ENCODE measurements around the gene ATP5PB.

The ATP5PB gene

DNA sequence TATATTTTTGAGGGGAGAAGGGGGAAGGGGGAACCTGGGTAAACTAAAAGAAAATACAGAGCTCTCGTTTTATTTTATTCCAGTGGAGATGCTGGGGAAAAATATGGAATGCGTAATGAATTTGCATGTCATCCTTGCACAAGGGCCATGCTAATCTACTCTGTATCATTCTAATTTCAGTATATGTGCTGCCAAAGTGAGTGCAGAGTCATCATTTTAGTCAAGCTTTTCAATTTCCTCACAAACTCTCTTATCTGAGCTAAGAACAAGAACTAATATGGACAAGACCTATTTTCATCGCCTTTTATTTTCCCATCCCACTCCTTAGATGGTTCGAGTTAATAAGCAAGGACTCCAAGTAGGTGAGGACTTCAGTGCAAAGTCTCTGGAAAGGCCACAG is 41.0 kb downstream of the ATP5PB start:
- ATAC-seq (replicated peaks) (no peak), DNase-seq (no peak)
- H3K27me3 Mint-ChIP-seq, result no peaks in the 10 kb centered on the region
- peaks cover 0 to 3% of the 10 kb centered on the region in 2 donors for H3K4me1 Mint-ChIP-seq
- H3K4me3 Mint-ChIP-seq, result no peak overlapping the region
- H3K36me3 Mint-ChIP-seq, result peaks cover 0 to 4% of the 10 kb centered on the region in 2 donors
- H3K27ac Mint-ChIP-seq, result no peak overlapping the region
- peaks cover 0 to 5% of the 10 kb centered on the region in 2 donors for H3K9me3 Mint-ChIP-seq

DNA sequence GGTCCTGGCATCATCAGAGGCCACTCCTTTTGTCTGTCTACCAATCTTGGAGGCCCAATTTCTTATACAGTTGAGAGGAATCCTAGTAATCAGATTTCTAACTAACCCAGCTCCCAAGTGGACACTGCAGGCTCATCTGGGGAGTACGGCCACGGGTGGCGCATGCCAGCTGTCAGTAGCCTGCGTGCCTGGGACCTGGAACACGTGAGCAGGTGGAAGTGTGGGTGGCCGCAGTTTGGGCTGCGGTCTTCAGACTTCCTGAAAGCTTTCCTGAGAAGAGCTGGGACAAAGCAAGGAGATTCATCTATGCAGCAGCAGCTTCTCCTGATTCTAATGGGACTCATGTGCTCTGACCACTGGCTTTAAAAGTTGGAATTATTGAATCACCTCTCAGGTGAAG is 41.8 kb downstream of the ATP5PB start:
- DNase-seq, result no peak
- H3K4me3 Mint-ChIP-seq, result no peak overlapping the region
- ATAC-seq (replicated peaks), result no peak
- H3K9me3 Mint-ChIP-seq, result peaks cover 3 to 10% of the 10 kb centered on the region in 2 donors
- peaks cover 0 to 8% of the 10 kb centered on the region in 2 donors for H3K36me3 Mint-ChIP-seq
- H3K27me3 Mint-ChIP-seq, result no peaks in the 10 kb centered on the region
- H3K4me1 Mint-ChIP-seq, result peaks cover 5% of the 10 kb centered on the region in 2 donors
- no peak overlapping the region for H3K27ac Mint-ChIP-seq

DNA sequence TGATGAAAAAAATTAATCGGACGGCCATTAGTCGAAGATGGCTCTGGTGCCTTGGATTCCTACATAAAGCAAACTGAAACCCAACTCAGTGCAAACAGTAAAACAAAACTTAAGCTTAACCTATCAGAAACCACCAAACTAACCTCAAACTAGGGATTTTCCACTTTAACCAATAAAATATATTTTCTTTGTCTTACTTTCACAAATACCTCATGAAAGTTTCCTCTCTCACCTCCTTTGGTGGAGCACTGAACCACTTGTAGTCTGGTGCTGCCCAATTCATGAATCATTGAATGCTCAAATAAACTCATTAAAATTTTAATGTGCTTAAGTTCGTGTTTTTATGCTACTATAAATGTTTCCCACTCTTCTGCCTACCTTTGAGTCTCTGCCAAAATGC is 47.1 kb downstream of the ATP5PB start:
- no peak overlapping the region for H3K4me3 Mint-ChIP-seq
- ATAC-seq (replicated peaks) (peak; percentile 63 to 66), DNase-seq (no peak)
- H3K4me1 Mint-ChIP-seq, result peaks cover 17 to 34% of the 10 kb centered on the region in 2 donors
- H3K27me3 Mint-ChIP-seq, result no peaks in the 10 kb centered on the region
- H3K27ac Mint-ChIP-seq, result peak overlapping the region; percentile 62
- peaks cover 9 to 18% of the 10 kb centered on the region in 2 donors for H3K9me3 Mint-ChIP-seq
- H3K36me3 Mint-ChIP-seq, result peaks cover 10 to 17% of the 10 kb centered on the region in 2 donors

DNA sequence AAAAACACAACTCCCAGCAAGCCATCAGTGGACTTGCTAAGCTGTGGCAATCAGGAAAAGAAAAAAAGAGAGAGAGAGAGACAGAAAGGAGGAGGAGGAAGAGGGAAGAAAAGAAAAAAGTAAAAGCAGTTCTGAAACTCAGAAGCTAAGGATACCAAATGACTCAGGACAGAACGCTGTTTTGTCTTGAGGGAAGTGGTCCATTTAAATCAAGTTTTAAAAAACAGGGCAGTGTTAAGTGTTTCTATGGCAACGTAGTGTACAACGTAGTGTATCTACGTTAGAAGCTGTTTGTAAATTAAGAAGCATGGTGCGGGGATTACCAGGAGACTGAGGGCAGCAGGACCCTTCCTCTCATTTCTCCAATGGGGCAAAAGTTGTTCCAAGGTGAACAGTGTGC is 48.3 kb downstream of the ATP5PB start:
- Mint-ChIP-seq H3K36me3 (peaks cover 10 to 17% of the 10 kb centered on the region in 2 donors), H3K4me3 (no peak overlapping the region), H3K4me1 (peaks cover 17 to 36% of the 10 kb centered on the region in 2 donors), H3K27me3 (no peaks in the 10 kb centered on the region), H3K9me3 (peaks cover 9 to 18% of the 10 kb centered on the region in 2 donors), H3K27ac (peak overlapping the region; percentile 84)
- DNase-seq (no peak), ATAC-seq (replicated peaks) (peak; percentile 92 to 93)

DNA sequence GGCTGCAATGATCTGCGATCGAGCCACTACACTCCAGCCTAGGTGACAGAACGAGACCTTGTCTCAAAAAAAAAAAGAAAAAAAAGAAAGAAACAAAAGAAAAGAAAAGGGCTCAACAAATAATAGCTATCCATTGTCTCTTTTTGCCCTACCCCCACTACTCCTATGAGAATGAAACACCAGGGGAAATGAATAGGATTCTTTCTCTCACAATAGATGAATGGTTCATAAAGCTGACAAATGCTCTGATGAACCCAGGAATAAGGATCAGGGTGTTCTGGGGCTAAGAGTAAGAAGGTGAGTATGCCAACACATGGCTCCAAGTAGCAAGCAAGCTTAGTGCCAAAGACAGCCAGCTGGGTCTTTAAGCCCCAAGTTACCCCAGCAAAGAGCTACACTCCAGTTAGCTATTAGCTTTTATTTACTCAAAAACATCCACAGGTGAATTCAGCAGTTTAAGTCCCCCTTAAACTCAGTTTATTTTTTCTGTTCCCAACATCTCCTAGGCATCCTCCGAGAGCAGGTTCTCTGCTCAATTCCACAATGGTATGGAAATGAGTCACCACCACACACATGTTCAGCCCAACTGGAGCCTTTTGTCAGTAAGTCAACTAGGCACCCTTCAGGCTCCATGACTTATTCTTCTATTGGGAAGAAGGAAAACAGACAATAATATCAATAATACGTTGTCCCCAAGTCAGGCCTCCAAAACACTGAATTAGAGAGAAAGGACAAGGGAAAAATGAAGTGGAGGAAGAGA is 49.9 kb downstream of the ATP5PB start:
- Mint-ChIP-seq H3K4me1 (peaks cover 26 to 51% of the 10 kb centered on the region in 2 donors), H3K27ac (no peak overlapping the region), H3K4me3 (no peak overlapping the region), H3K36me3 (peaks cover 10 to 16% of the 10 kb centered on the region in 2 donors), H3K27me3 (no peaks in the 10 kb centered on the region), H3K9me3 (peaks cover 11 to 18% of the 10 kb centered on the region in 2 donors)
- DNase-seq (no peak), ATAC-seq (replicated peaks) (no peak)

DNA sequence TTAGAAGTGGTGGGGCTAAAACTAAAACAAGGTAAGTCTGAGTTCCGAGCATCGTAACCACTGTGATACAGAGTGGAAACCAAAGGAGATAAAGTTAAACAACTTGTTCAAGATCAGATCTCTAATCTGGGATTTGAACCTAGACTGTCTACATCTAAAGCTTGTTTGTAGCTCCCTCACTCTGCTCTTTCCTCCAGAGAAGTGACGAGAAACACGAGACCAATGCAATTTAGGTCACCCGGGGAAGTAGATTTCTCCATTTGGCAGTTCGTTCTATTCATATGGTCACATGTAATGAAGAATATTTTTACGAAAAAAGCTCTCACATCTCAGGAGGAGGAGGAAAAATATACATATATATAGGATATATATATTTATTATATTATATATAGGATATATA is 52.4 kb downstream of the ATP5PB start:
- peaks cover 3 to 6% of the 10 kb centered on the region in 2 donors for H3K9me3 Mint-ChIP-seq
- ATAC-seq (replicated peaks) (no peak), DNase-seq (no peak)
- peaks cover 4 to 8% of the 10 kb centered on the region in 2 donors for H3K36me3 Mint-ChIP-seq
- no peak overlapping the region for H3K4me3 Mint-ChIP-seq
- no peak overlapping the region for H3K27ac Mint-ChIP-seq
- H3K4me1 Mint-ChIP-seq, result peaks cover 39 to 65% of the 10 kb centered on the region in 2 donors
- H3K27me3 Mint-ChIP-seq, result no peaks in the 10 kb centered on the region

DNA sequence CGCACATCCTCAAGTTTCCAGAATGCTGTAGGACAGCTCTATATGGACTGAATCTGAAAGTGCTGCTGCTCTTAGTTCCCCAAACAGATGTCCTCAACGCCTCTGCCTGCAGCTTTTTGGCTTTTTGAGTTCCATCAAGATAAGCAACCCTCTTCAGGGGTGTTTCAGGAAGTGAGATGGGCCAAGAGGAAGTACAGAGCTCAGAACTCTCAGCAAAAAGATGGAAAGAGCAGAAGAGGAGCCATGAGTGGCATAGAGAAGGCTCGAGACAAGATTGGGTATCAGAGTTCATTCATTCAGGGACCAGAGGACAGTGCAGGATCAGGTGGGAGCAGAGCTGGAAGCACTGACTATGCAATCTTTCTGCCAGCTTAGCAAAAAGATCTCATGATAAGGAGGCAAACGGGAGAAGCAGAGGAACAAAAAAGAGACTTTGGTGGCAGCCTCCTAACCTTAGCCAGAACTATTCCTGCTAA is 54.4 kb downstream of the ATP5PB start, which contains the start of the genes ADORA3 and TMIGD3:
TSS of gene ADORA3 (minus strand) at position 49 of the 476 bp plus-strand sequence. CDS start 279 bp downstream, outside the sequence.
TSS of gene TMIGD3 (minus strand) at position 49 of the 476 bp plus-strand sequence. CDS start 279 bp downstream, outside the sequence.
- no peaks in the 10 kb centered on the region for H3K27me3 Mint-ChIP-seq
- H3K27ac Mint-ChIP-seq, result peak within 1 kb of the TSS; percentile 78
- H3K4me3 Mint-ChIP-seq, result peak within 1 kb of the TSS; percentile 33 to 60
- H3K4me1 Mint-ChIP-seq, result peaks cover 37 to 50% of the 10 kb centered on the region in 2 donors
- ATAC-seq (replicated peaks), result peak; percentile 46 to 47
- no peaks in the 10 kb centered on the region for H3K36me3 Mint-ChIP-seq
- DNase-seq, result peak; percentile 61
- H3K9me3 Mint-ChIP-seq, result peaks cover 0 to 3% of the 10 kb centered on the region in 2 donors

DNA sequence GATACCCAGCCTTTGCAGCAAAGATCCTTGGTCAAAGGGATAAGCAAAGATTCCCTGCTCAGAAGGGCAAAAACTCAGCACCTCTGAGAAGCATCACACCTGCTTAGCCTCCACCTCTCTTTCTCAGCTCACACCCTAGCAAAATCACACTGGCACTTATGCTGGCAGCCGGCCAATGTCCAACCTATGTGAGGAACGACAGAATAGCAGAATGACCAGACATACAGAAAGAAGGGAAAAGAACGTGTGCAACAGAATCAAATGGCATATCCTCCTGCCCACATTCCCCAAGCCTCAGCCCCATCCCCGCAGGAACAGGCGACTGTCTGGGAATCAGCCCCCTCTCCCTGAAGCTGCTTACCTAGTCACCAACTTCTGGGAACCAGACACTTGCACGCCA is 54.8 kb downstream of the ATP5PB start:
- H3K27me3 Mint-ChIP-seq, result no peaks in the 10 kb centered on the region
- H3K27ac Mint-ChIP-seq, result peak overlapping the region; percentile 78
- no peak for ATAC-seq (replicated peaks)
- no peak for DNase-seq
- H3K4me3 Mint-ChIP-seq, result no peak overlapping the region
- peaks cover 37 to 50% of the 10 kb centered on the region in 2 donors for H3K4me1 Mint-ChIP-seq
- H3K9me3 Mint-ChIP-seq, result peaks cover 0 to 3% of the 10 kb centered on the region in 2 donors
- H3K36me3 Mint-ChIP-seq, result no peaks in the 10 kb centered on the region

DNA sequence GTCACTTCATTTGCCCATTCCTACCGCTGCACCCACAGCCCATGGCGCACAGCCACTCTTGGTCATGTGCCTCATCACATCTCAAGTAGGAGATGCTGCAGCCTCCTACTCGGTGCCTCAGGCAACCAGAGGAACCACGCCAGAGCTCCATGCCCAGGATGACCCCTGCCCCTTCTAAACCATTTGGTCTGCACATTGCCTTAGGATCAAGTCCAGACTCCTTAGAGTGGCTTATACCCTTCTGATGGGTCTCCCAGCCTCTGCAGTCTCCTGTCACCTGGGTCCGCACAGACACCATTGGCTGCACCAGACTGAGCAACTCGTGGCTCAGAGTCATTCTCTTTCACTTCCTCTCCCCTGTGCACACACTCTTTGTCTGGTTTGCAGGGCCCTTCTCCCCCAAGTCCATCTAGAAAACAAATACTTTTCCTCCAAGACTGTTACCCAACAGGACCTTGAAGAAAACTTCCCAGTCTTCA is 56.4 kb downstream of the ATP5PB start:
- Mint-ChIP-seq H3K27ac (peak overlapping the region; percentile 89), H3K36me3 (no peaks in the 10 kb centered on the region), H3K9me3 (peaks cover 0 to 1% of the 10 kb centered on the region in 2 donors), H3K4me1 (peaks cover 41 to 43% of the 10 kb centered on the region in 2 donors), H3K4me3 (peak overlapping the region; percentile 6 to 57), H3K27me3 (no peaks in the 10 kb centered on the region)
- peak; percentile 66 for DNase-seq
- ATAC-seq (replicated peaks), result peak; percentile 60 to 63

DNA sequence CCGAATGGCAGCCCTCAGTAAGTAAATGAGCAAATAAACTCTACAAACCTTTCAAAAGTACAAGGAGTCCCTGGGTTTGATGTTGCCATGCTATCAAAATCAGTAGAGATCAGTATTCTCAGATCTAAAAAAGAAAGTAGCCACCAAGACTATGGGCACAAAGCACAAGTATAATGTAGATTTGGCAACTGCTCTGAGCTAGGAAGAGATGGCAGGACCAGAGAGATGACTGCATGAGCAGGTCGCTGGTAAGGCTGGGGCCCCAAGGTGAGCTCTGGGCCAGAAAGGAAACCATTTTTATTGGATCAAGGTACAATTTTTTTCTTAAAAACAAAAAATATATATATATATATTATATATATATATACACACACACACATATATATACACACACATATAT is 57.3 kb downstream of the ATP5PB start:
- ATAC-seq (replicated peaks) (no peak), DNase-seq (no peak)
- H3K27ac Mint-ChIP-seq, result peak overlapping the region; percentile 89
- H3K36me3 Mint-ChIP-seq, result no peaks in the 10 kb centered on the region
- peaks cover 0 to 1% of the 10 kb centered on the region in 2 donors for H3K9me3 Mint-ChIP-seq
- H3K4me1 Mint-ChIP-seq, result peaks cover 39 to 43% of the 10 kb centered on the region in 2 donors
- H3K27me3 Mint-ChIP-seq, result no peaks in the 10 kb centered on the region
- no peak overlapping the region for H3K4me3 Mint-ChIP-seq

DNA sequence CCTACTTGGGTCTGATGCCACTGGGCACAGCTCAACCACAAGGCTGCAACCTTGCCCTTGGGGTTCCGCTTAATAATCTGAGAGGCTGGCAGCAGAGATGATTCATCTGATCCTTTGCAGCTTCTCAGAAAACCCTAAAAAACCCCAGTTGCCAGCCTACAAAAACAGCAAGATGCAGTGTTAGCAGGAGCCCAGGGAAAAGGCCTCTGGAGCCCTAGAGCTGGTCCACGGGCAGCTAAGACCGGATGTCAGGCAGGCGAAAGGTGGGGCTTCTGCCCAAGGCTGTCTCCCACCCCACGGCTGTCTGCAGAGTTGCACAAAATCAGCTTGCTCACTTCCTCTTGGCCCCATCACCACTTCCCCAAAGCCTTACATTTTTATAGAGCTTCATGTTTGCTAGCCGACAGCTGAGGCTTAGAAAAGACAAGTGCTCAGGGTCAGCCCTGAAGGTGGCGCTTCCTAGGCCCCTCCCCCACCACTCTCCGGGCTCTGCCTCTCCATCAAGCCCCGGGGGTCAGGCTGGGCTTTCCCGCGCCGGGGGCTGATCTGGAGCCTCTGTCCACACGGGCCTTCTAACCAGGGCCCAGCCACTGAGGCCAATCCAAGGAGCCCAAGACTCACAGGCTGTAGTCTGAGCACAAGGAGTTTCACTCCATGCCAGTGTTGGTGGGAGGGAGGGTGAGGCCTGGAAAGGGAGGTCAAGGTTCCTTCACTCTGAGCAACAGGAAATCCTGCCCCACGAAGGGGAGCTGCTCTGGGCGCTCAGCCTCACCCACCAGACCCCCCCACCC is 58.3 kb downstream of the ATP5PB start:
- Mint-ChIP-seq H3K27ac (peak overlapping the region; percentile 96), H3K4me1 (peaks cover 41 to 44% of the 10 kb centered on the region in 2 donors), H3K9me3 (peaks cover 0 to 1% of the 10 kb centered on the region in 2 donors), H3K36me3 (no peaks in the 10 kb centered on the region), H3K4me3 (peak overlapping the region; percentile 67 to 70), H3K27me3 (no peaks in the 10 kb centered on the region)
- ATAC-seq (replicated peaks) (peak; percentile 76 to 79), DNase-seq (peak; percentile 86)

DNA sequence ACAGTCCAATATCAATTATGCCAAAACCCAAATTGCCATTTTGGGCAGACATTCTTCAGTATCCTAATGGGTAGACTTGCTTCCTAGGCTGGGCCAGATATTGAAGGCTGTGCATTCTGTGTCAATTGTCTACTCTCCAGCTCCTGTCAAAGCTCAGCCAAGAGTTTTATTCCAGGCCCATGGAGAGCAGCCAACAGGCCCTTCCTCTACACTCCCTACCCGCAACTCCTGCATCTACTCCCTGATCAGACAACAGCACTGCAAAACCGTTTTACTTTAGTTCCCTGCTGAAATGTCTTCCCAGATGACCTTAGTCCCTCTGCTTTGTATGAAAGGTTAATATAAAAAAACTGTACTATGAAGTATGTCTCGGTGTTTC is 60.7 kb downstream of the ATP5PB start:
- Mint-ChIP-seq H3K27me3 (no peaks in the 10 kb centered on the region), H3K4me1 (peaks cover 34 to 46% of the 10 kb centered on the region in 2 donors)

DNA sequence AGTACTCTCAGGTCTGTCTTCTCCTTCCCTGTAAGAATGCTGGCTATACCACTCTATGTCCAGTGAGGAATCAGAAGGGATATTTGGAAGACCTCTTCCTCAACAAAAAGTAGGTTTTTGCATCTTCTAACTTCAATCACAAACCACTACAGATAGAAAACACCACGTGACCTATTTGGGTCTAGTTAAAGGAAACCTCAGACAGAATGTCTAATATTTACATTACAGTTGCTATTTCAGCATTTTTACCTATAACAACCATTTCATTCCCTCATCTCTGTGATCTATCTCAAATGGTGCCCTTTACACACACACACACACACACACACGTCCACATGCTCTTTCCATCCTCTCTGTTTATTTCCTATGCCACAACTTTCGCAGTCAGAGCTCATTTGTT is 62.1 kb downstream of the ATP5PB start:
- Mint-ChIP-seq H3K9me3 (peaks cover 0 to 3% of the 10 kb centered on the region in 2 donors), H3K27me3 (no peaks in the 10 kb centered on the region), H3K27ac (no peak overlapping the region), H3K4me1 (peaks cover 34 to 46% of the 10 kb centered on the region in 2 donors), H3K36me3 (peaks cover 4 to 12% of the 10 kb centered on the region in 2 donors), H3K4me3 (no peak overlapping the region)
- no peak for DNase-seq
- no peak for ATAC-seq (replicated peaks)

More for the DNA sequence above, 60.7 kb downstream of the ATP5PB start:
- no peak for ATAC-seq (replicated peaks)
- Mint-ChIP-seq H3K27ac (peak overlapping the region; percentile 96), H3K9me3 (peaks cover 0 to 3% of the 10 kb centered on the region in 2 donors), H3K36me3 (peaks cover 4 to 9% of the 10 kb centered on the region in 2 donors), H3K4me3 (no peak overlapping the region)
- DNase-seq, result no peak

Measured in stimulated activated naive B cell treated with anti-CD40 and anti-IgM and Interleukin-4, amounts not matched to agents 10 μg/mL and 1 μg/mL and 100 μg/mL, for 72 hours (primary cell).